Activated T-cell treated with anti-CD3 and anti-CD28 coated beads, Interleukin-2, amount 50 U/mL, for 24 hours (primary cell): ENCODE results near the gene IL1RL1.
A peak's percentile ranks its signal among the peaks of the same experiment; 100 is the strongest.
"Not testable (repeated sequence)": the region's sequence is repeated elsewhere in the genome, so short reads cannot be mapped to it uniquely, and the experiment has no call there.

Experiments used
- DNase-seq: peaks from one replicate; pipeline ENCODE4 v3.0.0-alpha.2; 2020
- H3K27ac Mint-ChIP-seq: 2 replicates; pipeline ENCODE4 v1.8.0; 2020; ENCODE audit warnings: mild to moderate bottlenecking, mixed read lengths
- H3K27me3 Mint-ChIP-seq: 2 replicates; pipeline ENCODE4 v1.8.0; 2020; ENCODE audit warnings: mixed read lengths
- H3K36me3 Mint-ChIP-seq: 2 replicates; pipeline ENCODE4 v1.8.0; 2020; ENCODE audit warnings: low read depth, mixed read lengths
- H3K4me1 Mint-ChIP-seq: 2 replicates; pipeline ENCODE4 v1.8.0; 2020; ENCODE audit warnings: low read depth, mixed read lengths
- H3K4me3 Mint-ChIP-seq: 2 replicates; pipeline ENCODE4 v1.8.0; 2020; ENCODE audit warnings: mild to moderate bottlenecking, moderate library complexity, mixed read lengths
- H3K9me3 Mint-ChIP-seq: 2 replicates; pipeline ENCODE4 v1.8.0; 2020; ENCODE audit warnings: mixed read lengths

The IL1RL1 gene

GRCh38 chr2:102304268-102304667 is 7.1 kb upstream of the IL1RL1 start:
- Mint-ChIP-seq H3K4me3 (peak overlapping the region; percentile 30), H3K4me1 (peaks cover 52% of the 10 kb centered on the region), H3K27ac (peak overlapping the region; percentile 97), H3K27me3 (no peaks in the 10 kb centered on the region), H3K36me3 (no peaks in the 10 kb centered on the region), H3K9me3 (no peaks in the 10 kb centered on the region)
- no peak for DNase-seq

- peak overlapping the region; percentile 30 for H3K4me3 Mint-ChIP-seq
- DNase-seq = peak; percentile 52
- no peaks in the 10 kb centered on the region for H3K9me3 Mint-ChIP-seq
- H3K27ac Mint-ChIP-seq = peak overlapping the region; percentile 97
- no peaks in the 10 kb centered on the region for H3K36me3 Mint-ChIP-seq
- H3K27me3 Mint-ChIP-seq = no peaks in the 10 kb centered on the region
- peaks cover 52% of the 10 kb centered on the region for H3K4me1 Mint-ChIP-seq
Observed at GRCh38 chr2:102304711-102305611, 6.4 kb upstream of the IL1RL1 start.

GRCh38 chr2:102306125-102306524 is 5.2 kb upstream of the IL1RL1 start:
- Mint-ChIP-seq H3K9me3 (no peaks in the 10 kb centered on the region), H3K27ac (peak overlapping the region; percentile 97), H3K27me3 (no peaks in the 10 kb centered on the region), H3K4me3 (no peak overlapping the region), H3K36me3 (no peaks in the 10 kb centered on the region), H3K4me1 (peaks cover 46% of the 10 kb centered on the region)
- no peak for DNase-seq

- peaks cover 5% of the 10 kb centered on the region for H3K4me1 Mint-ChIP-seq
- no peaks in the 10 kb centered on the region for H3K9me3 Mint-ChIP-seq
- H3K27ac Mint-ChIP-seq = no peak overlapping the region
- DNase-seq = no peak
- H3K36me3 Mint-ChIP-seq = no peaks in the 10 kb centered on the region
- H3K27me3 Mint-ChIP-seq = no peaks in the 10 kb centered on the region
- no peak overlapping the region for H3K4me3 Mint-ChIP-seq
Observed at GRCh38 chr2:102313025-102313424, 1.7 kb downstream of the IL1RL1 start.

- Mint-ChIP-seq H3K4me1 (peaks cover 5% of the 10 kb centered on the region), H3K4me3 (no peak overlapping the region), H3K36me3 (no peaks in the 10 kb centered on the region), H3K9me3 (no peaks in the 10 kb centered on the region), H3K27ac (no peak overlapping the region), H3K27me3 (no peaks in the 10 kb centered on the region)
- no peak for DNase-seq
Observed at GRCh38 chr2:102313471-102313870, 2.1 kb downstream of the IL1RL1 start.

- H3K9me3 Mint-ChIP-seq = no peaks in the 10 kb centered on the region
- no peaks in the 10 kb centered on the region for H3K36me3 Mint-ChIP-seq
- no peak overlapping the region for H3K4me3 Mint-ChIP-seq
- no peak overlapping the region for H3K27ac Mint-ChIP-seq
- H3K27me3 Mint-ChIP-seq = no peaks in the 10 kb centered on the region
- H3K4me1 Mint-ChIP-seq = peaks cover 5% of the 10 kb centered on the region
- DNase-seq = no peak
Observed at GRCh38 chr2:102313950-102314349, 2.6 kb downstream of the IL1RL1 start.

- H3K36me3 Mint-ChIP-seq = no peaks in the 10 kb centered on the region
- H3K9me3 Mint-ChIP-seq = no peaks in the 10 kb centered on the region
- no peak for DNase-seq
- H3K4me3 Mint-ChIP-seq = no peak overlapping the region
- peaks cover 5% of the 10 kb centered on the region for H3K4me1 Mint-ChIP-seq
- no peaks in the 10 kb centered on the region for H3K27me3 Mint-ChIP-seq
- no peak overlapping the region for H3K27ac Mint-ChIP-seq
Observed at GRCh38 chr2:102315921-102316320, 4.6 kb downstream of the IL1RL1 start.

- no peak overlapping the region for H3K4me3 Mint-ChIP-seq
- no peak for DNase-seq
- no peaks in the 10 kb centered on the region for H3K36me3 Mint-ChIP-seq
- peaks cover 2% of the 10 kb centered on the region for H3K4me1 Mint-ChIP-seq
- no peaks in the 10 kb centered on the region for H3K27me3 Mint-ChIP-seq
- no peaks in the 10 kb centered on the region for H3K9me3 Mint-ChIP-seq
- no peak overlapping the region for H3K27ac Mint-ChIP-seq
Observed at GRCh38 chr2:102317715-102318114, 6.4 kb downstream of the IL1RL1 start.

- Mint-ChIP-seq H3K9me3 (no peaks in the 10 kb centered on the region), H3K4me1 (no peaks in the 10 kb centered on the region), H3K36me3 (no peaks in the 10 kb centered on the region), H3K4me3 (no peak overlapping the region), H3K27me3 (no peaks in the 10 kb centered on the region), H3K27ac (no peak overlapping the region)
- DNase-seq = no peak
Observed at GRCh38 chr2:102318437-102318836, 7.1 kb downstream of the IL1RL1 start.

- Mint-ChIP-seq H3K9me3 (no peaks in the 10 kb centered on the region), H3K4me1 (no peaks in the 10 kb centered on the region), H3K27ac (no peak overlapping the region), H3K27me3 (no peaks in the 10 kb centered on the region), H3K36me3 (no peaks in the 10 kb centered on the region), H3K4me3 (no peak overlapping the region)
- no peak for DNase-seq
Observed at GRCh38 chr2:102321941-102322719, 10.8 kb downstream of the IL1RL1 start.

GRCh38 chr2:102324914-102325313 is 13.6 kb downstream of the IL1RL1 start:
- not testable (repeated sequence) for H3K9me3 Mint-ChIP-seq, H3K4me1 Mint-ChIP-seq, H3K36me3 Mint-ChIP-seq, H3K27me3 Mint-ChIP-seq, H3K4me3 Mint-ChIP-seq, H3K27ac Mint-ChIP-seq
- peak; percentile 43 for DNase-seq

GRCh38 chr2:102331311-102331980 is 20.1 kb downstream of the IL1RL1 start:
- no peaks in the 10 kb centered on the region for H3K36me3 Mint-ChIP-seq
- H3K9me3 Mint-ChIP-seq = no peaks in the 10 kb centered on the region

GRCh38 chr2:102334486-102334885 is 23.1 kb downstream of the IL1RL1 start:
- H3K36me3 Mint-ChIP-seq = no peaks in the 10 kb centered on the region
- H3K4me3 Mint-ChIP-seq = no peak overlapping the region
- DNase-seq = no peak
- H3K4me1 Mint-ChIP-seq = peaks cover 37% of the 10 kb centered on the region
- H3K27me3 Mint-ChIP-seq = peaks cover 3% of the 10 kb centered on the region
- H3K27ac Mint-ChIP-seq = no peak overlapping the region
- H3K9me3 Mint-ChIP-seq = no peaks in the 10 kb centered on the region

More at GRCh38 chr2:102331311-102331980, 20.1 kb downstream of the IL1RL1 start:
- peaks cover 17% of the 10 kb centered on the region for H3K4me1 Mint-ChIP-seq
- H3K27ac Mint-ChIP-seq = no peak overlapping the region
- no peak overlapping the region for H3K4me3 Mint-ChIP-seq
- no peak for DNase-seq
- peaks cover 5% of the 10 kb centered on the region for H3K27me3 Mint-ChIP-seq

- Mint-ChIP-seq H3K27me3 (peaks cover 3% of the 10 kb centered on the region), H3K9me3 (no peaks in the 10 kb centered on the region), H3K4me1 (peaks cover 37% of the 10 kb centered on the region), H3K4me3 (no peak overlapping the region), H3K27ac (no peak overlapping the region), H3K36me3 (no peaks in the 10 kb centered on the region)
- DNase-seq = no peak
Observed at GRCh38 chr2:102335871-102336366, 24.6 kb downstream of the IL1RL1 start.
